SK-N-MC (cell line): ENCODE results near the gene CRTC1.

Experiments used
- EZH2 ChIP-seq: fragments of 200-600 bp; sonication (generic); IDR thresholded peaks from one replicate; pipeline ENCODE4 v1.6.1; 2017; ENCODE audit warnings: antibody characterized with exemption
- FOXP2 ChIP-seq: optimal IDR thresholded peaks from 2 replicates; pipeline ENCODE3; 2011; ENCODE audit warnings: mild to moderate bottlenecking, moderate library complexity; ENCODE audit not compliant: insufficient read depth; ENCODE audit errors: extremely low read length, control extremely low read depth
- POLR2AphosphoS5 ChIP-seq: IDR thresholded peaks from 2 replicates; pipeline ENCODE4 v1.6.1; 2012; ENCODE audit warnings: mild to moderate bottlenecking, low read depth, low read length, borderline replicate concordance

- no peak for TF ChIP-seq POLR2AphosphoS5
- no peak for TF ChIP-seq EZH2
- TF ChIP-seq FOXP2: no peak
Observed at GRCh38 chr19:18765224-18765623, 81.7 kb downstream of the CRTC1 start.
